ENCODE results near the gene C17orf107. TPM values are rescaled to one million over a fixed set of nuclear protein-coding genes. Genes with fewer than 3 reads are reported as not detected.
"Not testable (repeated sequence)": the region's sequence is repeated elsewhere in the genome, so short reads cannot be mapped to it uniquely, and the experiment has no call there.

C17orf107 gene
- total and polyA plus RNA-seq, 2 donors, result 1.7 to 7.7 TPM

DNA sequence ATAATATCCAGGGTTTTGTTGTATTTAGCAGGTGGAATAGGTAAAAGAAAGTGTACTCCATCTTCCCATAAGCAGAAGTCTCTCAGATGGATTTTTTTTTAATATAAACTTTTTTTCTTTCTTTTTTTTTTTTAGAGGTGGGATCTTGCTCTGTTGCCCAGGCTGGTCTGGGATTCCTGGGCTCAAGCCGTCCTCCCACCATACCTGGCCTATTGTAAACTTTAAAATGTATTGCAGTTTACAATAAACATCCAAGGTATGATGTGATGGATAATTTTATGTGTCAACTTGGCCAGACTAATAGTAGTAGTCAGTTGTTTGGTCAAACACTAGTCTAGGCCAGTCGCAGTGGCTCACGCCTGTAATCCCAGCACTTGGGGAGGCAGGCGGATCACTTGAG is 22.0 kb downstream of the C17orf107 start:
- Histone ChIP-seq H3K4me1 (ENCODE audit: insufficient read depth) (no peaks in the 10 kb centered on the region), H3K36me3 (ENCODE audit: insufficient read depth) (no peaks in the 10 kb centered on the region), H3K27ac (ENCODE audit: low read depth) (no peak overlapping the region), H3K4me3 (ENCODE audit: low read depth, low read length) (no peak overlapping the region)
- 90% methylated on average over 4 of the region's 4 CpGs for whole genome bisulfite sequencing
- DNase-seq (ENCODE audit: extremely low spot score), result no peak

DNA sequence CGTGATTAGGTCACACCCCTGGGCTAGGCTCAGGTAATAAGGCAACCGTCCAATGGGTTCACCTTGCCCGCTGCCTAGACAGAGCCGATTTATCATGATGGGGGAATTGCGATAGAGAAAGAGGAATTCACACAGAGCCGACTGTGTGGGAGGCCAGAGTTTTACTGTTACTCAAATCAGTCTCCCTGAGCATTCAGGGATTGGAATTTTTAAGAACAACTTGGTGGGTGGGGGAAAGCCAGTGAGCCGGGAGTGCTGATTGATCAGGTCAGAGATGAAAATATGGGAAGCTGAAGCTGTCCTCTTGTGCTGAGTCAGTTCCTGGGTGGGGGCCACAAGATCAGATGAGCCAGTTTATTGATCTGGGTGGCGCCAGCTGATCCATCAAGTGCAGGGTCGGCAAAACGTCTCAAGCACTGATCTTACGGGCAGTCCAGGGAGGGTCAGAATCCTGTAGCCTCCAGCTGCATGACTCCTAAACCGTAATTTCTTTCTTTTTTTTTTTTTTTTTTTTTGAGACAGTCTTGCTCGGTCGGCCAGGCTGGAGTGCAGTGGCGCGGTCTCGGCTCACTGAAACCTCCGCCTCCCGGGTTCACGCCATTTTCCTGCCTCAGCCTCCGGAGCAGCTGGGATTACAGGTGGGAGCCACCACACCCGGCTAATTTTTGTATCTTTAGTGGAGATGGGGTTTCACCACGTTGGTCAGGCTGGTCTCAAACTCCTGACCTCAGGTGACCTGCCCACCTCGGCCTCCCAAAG is 27.4 kb downstream of the C17orf107 start:
- H3K4me1 ChIP-seq (ENCODE audit: insufficient read depth), result not testable (repeated sequence)
- 81% methylated on average over 24 of the region's 24 CpGs for WGBS

DNA sequence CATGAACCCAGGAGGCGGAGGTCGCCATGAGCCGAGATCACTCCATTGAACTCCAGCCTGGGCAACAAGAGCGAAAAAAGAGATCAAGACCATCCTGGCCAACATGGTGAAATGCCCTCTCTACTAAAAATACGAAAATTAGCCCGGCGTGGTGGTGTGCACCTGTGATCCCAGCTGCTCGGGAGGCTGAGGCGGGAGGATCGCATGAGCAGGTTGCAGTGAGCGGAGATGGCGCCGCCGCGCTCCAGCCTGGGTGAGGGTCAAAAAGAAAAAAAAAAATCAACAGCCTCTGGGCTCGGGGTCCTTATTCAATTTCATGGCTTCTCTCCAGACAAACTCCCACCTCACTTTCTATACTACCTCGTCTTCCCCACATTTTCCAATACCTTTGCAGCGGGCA is 29.5 kb downstream of the C17orf107 start:
- Histone ChIP-seq H3K27ac (ENCODE audit: low read depth) (no peak overlapping the region), H3K4me1 (ENCODE audit: insufficient read depth) (no peaks in the 10 kb centered on the region), H3K36me3 (ENCODE audit: insufficient read depth) (no peaks in the 10 kb centered on the region), H3K4me3 (ENCODE audit: low read depth, low read length) (no peak overlapping the region)
- no peak for DNase-seq (ENCODE audit: extremely low spot score)
- WGBS, result 96% methylated on average over 18 of the region's 18 CpGs

More for the DNA sequence above, 27.4 kb downstream of the C17orf107 start:
- DNase-seq (ENCODE audit: extremely low spot score); H3K27ac ChIP-seq (ENCODE audit: low read depth); H3K36me3 ChIP-seq (ENCODE audit: insufficient read depth); H3K4me3 ChIP-seq (ENCODE audit: low read depth, low read length): not testable (repeated sequence)

DNA sequence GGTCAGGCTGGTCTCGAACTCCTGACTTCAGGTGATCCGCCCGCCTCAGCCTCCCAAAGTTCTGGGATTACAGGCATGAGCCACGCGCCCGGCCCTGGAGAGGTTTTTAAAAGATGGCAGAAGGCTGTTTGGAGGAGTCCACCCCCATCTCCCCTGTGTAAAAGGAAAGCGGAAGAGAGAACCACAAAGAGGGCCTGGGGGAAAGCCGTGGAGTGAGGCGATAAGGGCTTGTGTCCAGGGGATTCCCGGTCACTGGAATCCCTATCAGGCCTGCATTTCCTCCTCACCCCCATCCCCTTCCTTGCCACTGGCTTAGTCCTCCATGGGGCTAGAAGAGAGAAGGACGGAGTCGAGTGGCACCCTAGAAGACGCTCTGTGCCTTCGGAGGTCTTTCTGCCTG is 32.6 kb downstream of the C17orf107 start, which contains the start of gene GP1BA:
TSS of gene GP1BA (plus strand) at position 315 of the 400 bp plus-strand sequence. CDS start 328 bp downstream, outside the sequence.
- no peak for DNase-seq (ENCODE audit: extremely low spot score)
- Histone ChIP-seq H3K27ac (ENCODE audit: low read depth) (no peak within 1 kb of the TSS), H3K4me3 (ENCODE audit: low read depth, low read length) (no peak within 1 kb of the TSS), H3K4me1 (ENCODE audit: insufficient read depth) (no peaks in the 10 kb centered on the region), H3K36me3 (ENCODE audit: insufficient read depth) (no peaks in the 10 kb centered on the region)
- WGBS, result 86% methylated on average over 14 of the region's 14 CpGs

DNA sequence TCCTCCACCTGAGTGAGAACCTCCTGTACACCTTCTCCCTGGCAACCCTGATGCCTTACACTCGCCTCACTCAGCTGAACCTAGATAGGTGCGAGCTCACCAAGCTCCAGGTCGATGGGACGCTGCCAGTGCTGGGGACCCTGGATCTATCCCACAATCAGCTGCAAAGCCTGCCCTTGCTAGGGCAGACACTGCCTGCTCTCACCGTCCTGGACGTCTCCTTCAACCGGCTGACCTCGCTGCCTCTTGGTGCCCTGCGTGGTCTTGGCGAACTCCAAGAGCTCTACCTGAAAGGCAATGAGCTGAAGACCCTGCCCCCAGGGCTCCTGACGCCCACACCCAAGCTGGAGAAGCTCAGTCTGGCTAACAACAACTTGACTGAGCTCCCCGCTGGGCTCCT is 33.4 kb downstream of the C17orf107 start:
- H3K27ac ChIP-seq (ENCODE audit: low read depth), result no peak overlapping the region
- H3K4me3 ChIP-seq (ENCODE audit: low read depth, low read length), result no peak overlapping the region
- DNase-seq (ENCODE audit: extremely low spot score), result no peak

DNA sequence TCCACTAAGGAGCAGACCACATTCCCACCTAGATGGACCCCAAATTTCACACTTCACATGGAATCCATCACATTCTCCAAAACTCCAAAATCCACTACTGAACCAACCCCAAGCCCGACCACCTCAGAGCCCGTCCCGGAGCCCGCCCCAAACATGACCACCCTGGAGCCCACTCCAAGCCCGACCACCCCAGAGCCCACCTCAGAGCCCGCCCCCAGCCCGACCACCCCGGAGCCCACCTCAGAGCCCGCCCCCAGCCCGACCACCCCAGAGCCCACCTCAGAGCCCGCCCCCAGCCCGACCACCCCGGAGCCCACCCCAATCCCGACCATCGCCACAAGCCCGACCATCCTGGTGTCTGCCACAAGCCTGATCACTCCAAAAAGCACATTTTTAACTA is 34.3 kb downstream of the C17orf107 start:
- H3K36me3 ChIP-seq (ENCODE audit: insufficient read depth), result no peaks in the 10 kb centered on the region
- WGBS, result 75% methylated on average over 16 of the region's 16 CpGs
- DNase-seq (ENCODE audit: extremely low spot score), result no peak
- no peak overlapping the region for H3K27ac ChIP-seq (ENCODE audit: low read depth)
- H3K4me1 ChIP-seq (ENCODE audit: insufficient read depth), result no peaks in the 10 kb centered on the region
- H3K4me3 ChIP-seq (ENCODE audit: low read depth, low read length), result no peak overlapping the region

More for the DNA sequence above, 33.4 kb downstream of the C17orf107 start:
- H3K36me3 ChIP-seq (ENCODE audit: insufficient read depth), result no peaks in the 10 kb centered on the region
- WGBS, result 89% methylated on average over 12 of the region's 12 CpGs
- H3K4me1 ChIP-seq (ENCODE audit: insufficient read depth), result no peaks in the 10 kb centered on the region

DNA sequence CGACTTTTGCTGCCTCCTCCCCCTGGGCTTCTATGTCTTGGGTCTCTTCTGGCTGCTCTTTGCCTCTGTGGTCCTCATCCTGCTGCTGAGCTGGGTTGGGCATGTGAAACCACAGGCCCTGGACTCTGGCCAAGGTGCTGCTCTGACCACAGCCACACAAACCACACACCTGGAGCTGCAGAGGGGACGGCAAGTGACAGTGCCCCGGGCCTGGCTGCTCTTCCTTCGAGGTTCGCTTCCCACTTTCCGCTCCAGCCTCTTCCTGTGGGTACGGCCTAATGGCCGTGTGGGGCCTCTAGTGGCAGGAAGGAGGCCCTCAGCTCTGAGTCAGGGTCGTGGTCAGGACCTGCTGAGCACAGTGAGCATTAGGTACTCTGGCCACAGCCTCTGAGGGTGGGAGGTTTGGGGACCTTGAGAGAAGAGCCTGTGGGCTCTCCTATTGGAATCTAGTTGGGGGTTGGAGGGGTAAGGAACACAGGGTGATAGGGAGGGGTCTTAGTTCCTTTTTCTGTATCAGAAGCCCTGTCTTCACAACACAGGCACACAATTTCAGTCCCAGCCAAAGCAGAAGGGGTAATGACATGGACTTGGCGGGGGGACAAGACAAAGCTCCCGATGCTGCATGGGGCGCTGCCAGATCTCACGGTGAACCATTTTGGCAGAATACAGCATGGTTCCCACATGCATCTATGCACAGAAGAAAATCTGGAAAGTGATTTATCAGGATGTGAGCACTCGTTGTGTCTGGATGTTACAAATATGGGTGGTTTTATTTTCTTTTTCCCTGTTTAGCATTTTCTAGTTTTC is 35.0 kb downstream of the C17orf107 start:
- Histone ChIP-seq H3K27ac (ENCODE audit: low read depth) (no peak overlapping the region), H3K4me1 (ENCODE audit: insufficient read depth) (no peaks in the 10 kb centered on the region), H3K36me3 (ENCODE audit: insufficient read depth) (no peaks in the 10 kb centered on the region), H3K4me3 (ENCODE audit: low read depth, low read length) (no peak overlapping the region)
- DNase-seq (ENCODE audit: extremely low spot score), result no peak
- 23% methylated on average over 14 of the region's 14 CpGs for WGBS

DNA sequence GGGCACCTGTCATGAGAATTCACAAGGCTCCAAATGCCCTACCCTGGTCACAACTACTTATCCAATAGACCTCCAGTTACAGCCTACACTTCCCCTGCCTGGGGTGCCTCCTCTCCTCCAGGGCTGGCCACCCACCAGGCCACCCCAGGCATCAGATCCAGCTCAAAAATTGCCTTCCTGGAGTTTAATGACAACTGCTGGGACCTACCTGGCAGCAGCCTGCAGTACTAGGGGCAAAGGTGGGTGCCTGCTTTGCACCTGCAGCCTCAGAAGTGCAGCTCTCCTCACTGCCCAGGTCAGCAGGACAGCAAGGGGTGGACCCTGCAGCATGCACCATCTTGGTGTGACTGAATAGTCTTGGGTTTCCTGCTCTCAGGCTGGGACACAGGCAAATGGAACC is 36.3 kb downstream of the C17orf107 start:
- no peak overlapping the region for H3K27ac ChIP-seq (ENCODE audit: low read depth)
- no peaks in the 10 kb centered on the region for H3K36me3 ChIP-seq (ENCODE audit: insufficient read depth)
- no peaks in the 10 kb centered on the region for H3K4me1 ChIP-seq (ENCODE audit: insufficient read depth)
- no peak for DNase-seq (ENCODE audit: extremely low spot score)
- H3K4me3 ChIP-seq (ENCODE audit: low read depth, low read length), result no peak overlapping the region

DNA sequence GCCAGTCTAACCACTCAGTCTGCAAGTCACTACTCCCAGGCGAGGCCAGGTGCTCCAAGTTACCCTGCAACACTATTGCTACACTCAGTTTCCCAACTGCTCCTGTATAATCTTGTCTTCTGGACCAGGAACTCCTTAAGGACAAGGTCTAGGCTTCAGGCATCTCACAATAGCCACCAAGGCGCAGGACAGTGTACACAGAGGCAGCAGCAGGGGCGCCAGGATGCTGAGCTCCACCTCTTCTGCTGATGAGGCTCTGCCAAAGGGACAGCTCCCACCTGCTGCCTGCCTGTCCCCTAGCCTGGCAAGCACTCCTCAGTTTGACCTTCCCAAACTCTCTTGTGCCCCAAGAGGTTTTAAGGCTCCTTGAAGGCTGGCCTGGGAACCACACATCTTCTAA is 37.1 kb downstream of the C17orf107 start:
- no peaks in the 10 kb centered on the region for H3K4me1 ChIP-seq (ENCODE audit: insufficient read depth)
- H3K27ac ChIP-seq (ENCODE audit: low read depth), result no peak overlapping the region
- no peak for DNase-seq (ENCODE audit: extremely low spot score)
- 94% methylated on average over 3 of the region's 3 CpGs for WGBS
- no peak overlapping the region for H3K4me3 ChIP-seq (ENCODE audit: low read depth, low read length)
- no peaks in the 10 kb centered on the region for H3K36me3 ChIP-seq (ENCODE audit: insufficient read depth)

DNA sequence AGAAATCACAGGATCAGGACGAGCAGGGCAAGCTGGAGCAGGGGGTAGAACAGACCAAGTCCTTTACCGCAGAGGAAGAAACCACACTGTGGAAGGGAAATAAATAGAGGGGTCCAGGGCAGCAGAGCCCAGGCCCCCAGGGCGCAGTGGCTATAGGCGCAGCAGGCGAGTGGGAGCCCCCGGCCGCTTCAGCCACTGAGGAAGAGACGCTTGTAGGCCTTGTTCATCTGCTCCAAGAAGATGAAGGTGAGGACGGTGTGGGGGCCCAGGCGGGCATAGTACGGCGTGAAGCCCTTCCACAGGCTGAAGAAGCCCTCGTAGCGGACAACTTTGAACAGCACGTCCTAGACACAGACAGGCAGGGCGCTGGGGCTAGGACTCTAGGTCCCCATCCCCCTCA is 38.2 kb downstream of the C17orf107 start:
- WGBS, result 89% methylated on average over 16 of the region's 16 CpGs
- Histone ChIP-seq H3K4me3 (ENCODE audit: low read depth, low read length) (no peak overlapping the region), H3K36me3 (ENCODE audit: insufficient read depth) (no peaks in the 10 kb centered on the region), H3K4me1 (ENCODE audit: insufficient read depth) (no peaks in the 10 kb centered on the region), H3K27ac (ENCODE audit: low read depth) (no peak overlapping the region)
- DNase-seq (ENCODE audit: extremely low spot score), result no peak

DNA sequence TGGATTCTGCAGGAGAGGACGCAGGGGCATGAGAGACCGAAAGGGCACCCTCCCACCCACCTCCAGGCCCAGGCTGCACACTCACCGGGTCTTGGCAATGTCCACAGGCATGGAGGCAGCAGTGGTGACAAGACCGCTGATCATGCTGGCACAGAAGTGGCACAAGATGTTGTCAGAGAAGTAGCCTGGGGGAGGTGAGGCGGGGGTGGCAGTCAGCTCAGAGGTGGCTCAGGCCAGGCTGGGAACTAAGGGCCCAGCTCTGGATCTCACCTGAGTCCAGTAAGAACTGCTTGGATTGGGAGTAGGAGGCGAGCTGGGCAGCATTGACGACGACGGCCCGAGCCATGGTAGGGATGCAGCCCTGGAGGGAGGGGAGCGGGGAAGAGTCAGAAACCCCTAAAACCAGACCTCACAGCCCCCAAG is 38.7 kb downstream of the C17orf107 start:
- 88% methylated on average over 11 of the region's 11 CpGs for WGBS
- Histone ChIP-seq H3K4me1 (ENCODE audit: insufficient read depth) (no peaks in the 10 kb centered on the region), H3K36me3 (ENCODE audit: insufficient read depth) (no peaks in the 10 kb centered on the region), H3K4me3 (ENCODE audit: low read depth, low read length) (no peak overlapping the region), H3K27ac (ENCODE audit: low read depth) (no peak overlapping the region)
- no peak for DNase-seq (ENCODE audit: extremely low spot score)

DNA sequence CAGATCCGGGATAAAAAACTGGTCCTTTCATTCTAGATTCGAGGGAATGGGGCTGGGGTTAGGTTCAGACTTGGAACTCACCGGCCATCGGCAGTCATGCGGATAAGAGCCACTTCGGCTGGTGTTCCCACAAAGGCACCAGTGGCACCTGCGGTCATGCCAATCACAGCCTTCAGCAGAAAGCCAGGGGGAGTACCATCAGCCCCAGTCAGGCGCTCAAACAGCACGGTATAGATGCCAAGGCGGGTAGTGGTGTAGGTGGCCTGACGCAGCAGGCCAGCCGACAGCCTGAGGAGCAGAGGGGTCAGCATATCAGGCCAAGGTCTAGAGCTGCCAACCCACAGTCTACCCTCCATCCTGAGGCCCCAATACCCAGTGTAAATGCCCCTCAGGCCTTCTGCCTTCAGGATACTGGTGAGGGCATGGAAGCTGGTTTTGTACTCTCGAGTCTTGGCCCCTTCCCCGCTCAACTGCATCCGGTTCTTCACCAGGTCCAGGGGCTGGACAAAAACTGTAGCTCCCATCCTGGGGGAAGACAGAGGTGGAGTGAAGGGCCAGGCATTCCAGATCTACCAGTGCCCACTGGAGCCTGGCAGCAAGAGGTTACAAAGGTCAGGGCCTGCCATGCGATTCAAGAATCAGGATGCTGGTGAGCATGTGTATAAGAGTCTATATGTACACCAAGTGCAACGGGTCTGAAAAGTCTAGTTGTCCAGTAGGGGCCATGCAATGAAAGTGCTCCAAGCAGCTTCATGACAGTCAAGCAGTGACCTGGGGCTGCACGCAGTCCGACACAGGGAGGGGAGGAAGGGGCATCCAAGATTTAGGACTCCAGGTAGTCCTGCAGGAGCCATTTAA is 39.6 kb downstream of the C17orf107 start:
- peak overlapping the region; percentile 81 for H3K27ac ChIP-seq (ENCODE audit: low read depth)
- H3K4me3 ChIP-seq (ENCODE audit: low read depth, low read length), result peak overlapping the region; percentile 76
- no peak for DNase-seq (ENCODE audit: extremely low spot score)
- WGBS, result 56% methylated on average over 19 of the region's 19 CpGs
- H3K4me1 ChIP-seq (ENCODE audit: insufficient read depth), result no peaks in the 10 kb centered on the region
- peaks cover 3% of the 10 kb centered on the region for H3K36me3 ChIP-seq (ENCODE audit: insufficient read depth)

DNA sequence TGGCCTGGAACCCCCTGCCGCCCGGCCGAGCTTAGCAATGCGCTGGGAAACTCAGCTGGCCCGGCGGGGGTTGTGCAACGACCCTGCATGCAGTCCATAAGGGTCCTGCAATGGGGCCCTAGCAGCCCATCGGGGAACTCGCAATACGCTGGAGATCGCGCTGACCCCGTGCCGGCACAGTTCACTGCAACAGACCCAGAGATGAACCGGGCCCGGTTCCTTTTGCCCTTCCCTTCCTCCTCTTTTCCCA is 40.1 kb downstream of the C17orf107 start:
- 0% methylated on average over 16 of the region's 16 CpGs for WGBS
- Histone ChIP-seq H3K36me3 (ENCODE audit: insufficient read depth) (peaks cover 3% of the 10 kb centered on the region), H3K4me1 (ENCODE audit: insufficient read depth) (no peaks in the 10 kb centered on the region), H3K27ac (ENCODE audit: low read depth) (peak overlapping the region; percentile 81), H3K4me3 (ENCODE audit: low read depth, low read length) (peak overlapping the region; percentile 76)
- no peak for DNase-seq (ENCODE audit: extremely low spot score)

Data from urinary bladder (tissue), 4 donors.